Activated CD4-positive, alpha-beta T cell treated with anti-CD3 and anti-CD28 coated beads, Interleukin-2, amount 50 U/mL, for 1 hour (primary cell): ENCODE results near the gene ATP2A1.

ENCODE experiments used
- DNase-seq: peaks from one replicate; pipeline ENCODE4 v3.0.0-alpha.2; 2020

Gene ATP2A1

DNA sequence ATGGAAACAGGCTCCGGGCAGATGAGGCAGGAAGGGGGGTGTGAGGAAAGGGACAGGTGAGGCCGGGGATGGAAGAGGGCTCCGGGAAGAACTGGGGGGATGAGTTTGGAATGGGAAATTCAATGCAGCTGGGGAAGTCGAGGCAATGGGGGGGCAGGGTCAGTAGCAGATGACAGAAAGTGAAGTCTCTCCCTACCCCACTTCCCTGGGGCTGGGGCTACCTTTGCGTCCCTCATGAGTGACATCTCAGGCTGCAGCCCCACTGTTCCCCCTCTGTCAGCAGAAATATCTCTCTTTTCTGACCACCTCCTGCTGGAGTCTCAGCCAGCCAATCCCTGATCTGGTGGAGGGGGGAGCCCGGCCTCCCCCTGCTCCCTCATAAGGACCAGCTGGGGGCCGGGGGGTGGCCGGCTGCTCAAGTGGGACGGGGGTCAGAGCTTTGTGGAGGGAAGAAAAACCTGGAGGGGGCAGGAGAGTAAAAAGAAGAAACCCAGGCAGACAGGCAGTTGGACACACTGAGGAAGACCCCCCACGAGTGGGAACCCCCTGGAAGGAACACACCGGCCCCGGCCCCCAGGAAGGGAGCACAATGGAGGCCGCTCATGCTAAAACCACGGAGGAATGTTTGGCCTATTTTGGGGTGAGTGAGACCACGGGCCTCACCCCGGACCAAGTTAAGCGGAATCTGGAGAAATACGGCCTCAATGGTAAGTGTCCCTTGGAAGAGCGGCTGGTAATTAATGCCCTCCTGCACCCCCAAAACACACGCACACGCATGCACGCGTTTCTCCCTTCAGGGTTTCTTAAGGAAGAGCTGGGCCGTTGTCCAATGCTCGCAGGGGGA lies at the start of gene ATP2A1:
TSS of gene ATP2A1 (plus strand) at position 406 of the 844 bp plus-strand sequence. CDS start at position 590, 184 bp downstream.
- no peak for DNase-seq

DNA sequence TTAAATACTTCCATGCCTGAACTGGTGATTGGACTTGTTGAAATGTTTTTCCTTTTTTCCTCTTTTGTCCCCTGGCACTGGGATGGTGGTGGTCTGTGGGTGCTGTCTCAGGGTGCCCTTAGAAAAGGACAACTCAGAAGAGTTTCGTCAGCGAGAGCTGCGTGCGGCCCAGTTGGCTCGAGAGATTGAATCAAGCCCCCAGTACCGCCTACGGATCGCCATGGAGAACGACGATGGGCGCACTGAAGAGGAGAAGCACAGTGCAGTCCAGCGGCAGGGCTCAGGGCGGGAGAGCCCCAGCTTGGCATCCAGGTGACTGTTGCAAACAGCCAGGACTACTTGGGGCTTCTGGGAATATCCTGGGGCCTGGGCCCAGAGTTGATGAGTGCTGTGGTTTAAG lies 48.5 kb upstream of the ATP2A1 start:
- DNase-seq, result no peak

DNA sequence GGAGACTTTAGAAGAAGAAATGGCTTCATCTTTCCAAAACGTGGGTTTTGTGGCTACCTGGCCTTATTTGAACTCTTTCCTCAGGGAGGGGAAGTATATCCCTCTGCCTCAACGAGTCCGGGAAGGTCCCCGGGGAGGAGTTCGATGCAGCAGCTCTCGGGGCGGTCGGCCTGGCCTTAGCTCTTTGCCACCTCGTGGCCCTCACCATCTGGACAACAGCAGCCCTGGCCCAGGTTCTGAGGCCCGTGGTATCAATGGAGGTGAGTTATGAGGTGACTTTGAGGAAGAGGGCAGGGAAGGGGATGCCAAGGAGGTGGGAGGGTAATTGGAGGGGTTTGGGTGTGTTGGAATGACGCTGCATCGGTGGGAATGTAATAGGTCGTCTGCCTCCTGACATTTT lies 47.8 kb upstream of the ATP2A1 start:
- DNase-seq, result no peak

DNA sequence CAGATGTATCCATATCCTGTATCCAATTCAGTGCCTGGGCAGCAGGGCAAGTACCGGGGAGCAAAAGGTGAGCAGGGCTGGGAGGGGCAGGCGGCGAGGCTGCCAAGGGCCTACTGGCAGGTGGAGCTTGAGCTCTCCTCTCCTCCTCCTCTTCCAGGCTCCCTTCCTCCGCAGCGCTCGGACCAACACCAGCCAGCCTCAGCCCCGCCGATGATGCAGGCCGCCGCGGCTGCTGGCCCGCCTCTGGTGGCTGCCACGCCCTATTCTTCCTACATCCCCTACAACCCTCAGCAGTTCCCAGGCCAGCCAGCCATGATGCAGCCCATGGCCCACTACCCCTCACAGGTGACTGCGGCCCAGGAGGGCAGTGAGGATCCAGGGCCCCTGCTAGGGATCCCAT lies 43.9 kb upstream of the ATP2A1 start:
- DNase-seq, result no peak

DNA sequence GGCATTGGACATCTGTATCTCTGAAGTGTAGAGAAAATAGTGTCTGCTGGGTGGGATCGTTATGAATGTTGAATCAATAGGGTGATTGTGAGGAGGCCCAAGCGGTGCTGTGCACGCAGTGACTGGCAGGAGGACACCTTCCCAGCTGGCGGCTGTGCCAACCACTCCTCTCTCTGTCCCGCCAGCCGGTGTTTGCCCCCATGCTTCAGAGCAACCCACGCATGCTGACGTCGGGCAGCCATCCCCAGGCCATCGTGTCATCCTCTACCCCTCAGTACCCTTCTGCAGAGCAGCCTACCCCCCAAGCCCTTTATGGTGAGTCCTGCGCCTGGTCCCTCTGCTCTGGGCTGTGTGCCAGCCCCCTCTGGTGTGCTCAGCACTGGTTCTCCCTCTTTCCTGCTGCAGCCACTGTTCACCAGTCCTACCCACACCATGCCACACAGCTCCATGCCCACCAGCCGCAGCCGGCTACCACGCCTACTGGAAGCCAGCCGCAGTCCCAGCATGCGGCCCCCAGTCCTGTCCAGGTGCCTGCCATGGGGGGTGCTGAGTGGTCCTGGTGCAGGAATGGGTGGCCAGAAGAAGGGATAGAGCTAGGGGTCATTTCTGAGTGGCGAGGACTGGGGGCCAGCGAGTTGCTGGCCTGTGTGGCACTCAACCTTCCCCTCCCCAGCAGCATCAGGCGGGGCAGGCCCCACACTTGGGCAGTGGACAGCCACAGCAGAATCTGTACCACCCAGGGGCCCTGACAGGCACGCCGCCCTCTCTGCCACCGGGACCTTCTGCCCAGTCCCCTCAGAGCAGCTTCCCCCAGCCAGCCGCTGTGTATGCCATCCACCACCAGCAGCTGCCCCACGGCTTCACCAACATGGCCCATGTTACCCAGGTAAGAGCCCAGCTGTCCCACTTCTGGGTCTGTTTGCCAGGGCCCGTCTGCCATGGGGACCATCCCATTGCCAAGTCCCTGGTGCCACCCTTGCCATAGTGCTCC lies 43.1 kb upstream of the ATP2A1 start:
- no peak for DNase-seq

DNA sequence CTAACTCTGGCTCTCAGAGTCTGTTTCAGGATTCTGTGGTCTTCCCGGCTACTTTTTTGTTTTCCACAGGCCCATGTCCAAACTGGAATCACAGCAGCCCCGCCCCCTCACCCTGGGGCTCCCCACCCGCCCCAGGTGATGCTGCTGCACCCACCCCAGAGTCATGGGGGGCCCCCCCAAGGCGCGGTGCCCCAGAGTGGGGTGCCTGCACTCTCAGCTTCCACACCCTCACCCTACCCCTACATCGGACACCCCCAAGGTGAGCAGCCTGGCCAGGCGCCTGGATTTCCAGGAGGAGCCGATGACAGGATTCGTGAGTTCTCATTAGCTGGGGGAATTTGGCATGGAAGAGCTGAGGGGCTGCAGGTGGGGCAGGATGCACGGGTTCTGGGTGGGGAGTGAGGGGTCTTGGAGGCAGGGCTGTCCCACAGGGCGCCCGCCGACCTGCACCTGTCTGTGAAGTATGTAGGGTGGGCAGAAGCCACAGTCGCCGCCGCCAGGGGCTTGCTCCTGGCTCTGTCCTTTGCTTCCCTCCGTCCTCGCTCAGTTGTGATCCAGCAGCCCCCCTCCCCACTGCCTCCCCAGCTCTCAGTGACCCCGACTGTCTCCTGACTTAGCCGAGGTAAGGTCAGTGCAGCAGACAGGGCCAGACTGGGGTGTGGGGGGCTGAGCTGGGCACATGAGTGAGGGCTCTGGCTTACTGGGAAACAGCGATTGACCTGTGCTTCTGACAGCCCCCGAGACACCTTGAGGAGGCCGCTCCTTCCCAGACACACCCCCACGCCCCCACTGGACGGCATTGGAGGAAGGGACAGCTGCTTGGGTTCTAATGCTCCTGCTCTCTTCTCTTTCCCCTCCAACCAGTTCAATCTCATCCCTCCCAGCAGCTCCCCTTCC lies 42.2 kb upstream of the ATP2A1 start:
- no peak for DNase-seq

DNA sequence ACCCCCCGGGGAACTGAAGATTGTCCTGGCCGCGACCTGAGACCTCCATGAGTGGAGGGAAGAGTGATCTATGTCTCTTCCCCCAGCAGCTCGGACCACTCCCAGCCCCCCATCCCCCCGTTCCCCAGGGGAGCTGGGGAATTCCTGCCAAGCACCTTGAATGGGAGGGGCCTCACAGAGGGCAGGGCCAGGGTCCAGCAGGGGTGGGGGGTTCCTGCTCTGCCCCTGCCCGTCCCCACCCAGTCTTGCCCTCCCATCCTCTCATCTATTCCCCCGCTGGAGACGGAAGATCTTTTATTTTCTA lies 41.6 kb upstream of the ATP2A1 start:
- DNase-seq, result no peak

- DNase-seq, result no peak
These were observed 40.4 kb upstream of the ATP2A1 start for GRCh38 chr16:28837672-28838557.

DNA sequence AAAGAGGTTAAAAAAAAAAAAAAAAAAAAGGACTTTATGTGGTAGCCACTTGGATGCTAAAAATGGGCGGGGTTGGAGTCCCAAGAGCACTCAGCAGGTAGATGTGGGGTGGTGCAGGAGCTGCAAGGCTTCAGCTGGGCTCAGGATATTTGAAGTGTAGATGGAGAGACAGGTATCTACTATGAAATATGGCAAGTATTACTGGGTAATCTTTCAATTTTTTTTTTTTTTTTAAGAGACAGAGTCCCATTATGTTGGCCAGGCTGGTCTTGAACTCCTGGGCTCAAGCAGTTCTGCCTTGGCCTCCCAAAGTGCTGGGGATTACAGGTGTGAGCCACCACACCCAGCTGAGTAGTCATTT lies 39.8 kb upstream of the ATP2A1 start:
- DNase-seq, result no peak

- no peak for DNase-seq
These were observed 39.2 kb upstream of the ATP2A1 start for GRCh38 chr16:28839004-28839639.

DNA sequence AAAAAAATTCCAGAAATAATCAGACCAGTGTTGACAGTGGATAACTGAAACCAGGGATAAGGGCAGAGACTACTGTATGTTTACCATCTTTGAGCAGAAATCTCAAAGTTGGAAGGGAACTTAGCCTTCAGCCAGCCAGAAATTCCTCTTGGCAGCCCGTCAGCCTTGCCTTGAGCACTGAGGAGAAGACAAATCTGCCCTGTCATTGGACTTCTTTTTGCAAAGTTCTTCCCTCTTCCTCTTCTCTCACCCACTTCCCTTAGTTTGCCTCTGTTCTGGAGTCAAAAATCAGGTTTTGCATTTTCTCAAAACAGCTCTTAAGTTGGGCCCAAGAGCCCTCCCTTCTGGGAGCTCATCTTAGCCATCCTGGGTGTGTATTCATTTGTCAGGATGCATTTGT lies 38.4 kb upstream of the ATP2A1 start:
- no peak for DNase-seq

- no peak for DNase-seq
These were observed 35.6 kb upstream of the ATP2A1 start for GRCh38 chr16:28842696-28843095.

DNA sequence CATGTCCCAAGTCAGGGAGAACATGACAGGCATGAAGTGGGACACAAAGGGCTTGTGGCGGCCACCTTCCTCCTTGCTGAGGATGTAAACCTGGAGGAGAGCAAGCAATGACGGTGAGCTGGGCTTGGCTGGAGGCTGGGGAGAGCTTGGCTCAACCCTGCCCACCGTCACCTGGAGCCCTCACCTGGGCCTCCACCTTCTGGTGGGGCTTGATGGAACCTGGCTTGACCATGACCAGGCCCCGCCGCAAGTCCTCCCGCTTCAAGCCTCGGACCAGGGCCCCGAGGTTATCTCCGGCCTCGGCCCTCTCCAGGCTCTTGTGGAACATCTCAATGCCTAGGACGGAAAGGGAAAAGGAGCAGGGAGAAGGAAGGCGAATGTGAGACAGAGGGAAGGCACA lies 34.5 kb upstream of the ATP2A1 start:
- DNase-seq, result no peak

DNA sequence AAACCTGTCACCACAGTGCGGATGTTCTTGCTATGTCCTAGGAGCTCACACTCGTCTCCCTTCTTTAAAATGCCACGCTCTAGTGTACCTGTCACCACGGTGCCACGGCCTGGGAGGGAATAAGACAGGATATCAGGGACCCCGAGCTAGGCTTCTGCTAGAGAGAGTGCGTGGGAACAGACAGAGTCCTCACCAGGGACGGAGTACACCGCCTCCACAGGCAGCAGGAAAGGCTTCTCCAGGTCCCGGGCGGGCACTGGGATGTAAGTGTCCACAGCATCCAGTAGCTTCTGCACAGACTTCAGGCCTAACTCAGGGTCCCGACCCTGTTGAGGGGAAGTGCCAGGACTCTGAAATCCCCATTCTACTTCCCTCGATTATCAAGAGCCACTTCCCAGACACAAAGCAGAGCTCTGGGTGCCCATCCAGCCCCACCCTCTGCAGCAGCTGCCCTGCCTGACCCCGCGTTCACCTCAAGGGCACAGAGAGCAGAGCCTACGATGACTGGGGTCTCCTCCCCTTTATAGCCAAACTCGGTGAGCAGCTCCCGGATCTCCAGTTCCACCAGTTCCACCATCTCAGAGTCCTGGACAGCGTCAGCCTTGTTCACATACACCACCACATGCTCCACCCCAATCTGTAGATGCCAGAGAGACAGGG lies 33.9 kb upstream of the ATP2A1 start:
- no peak for DNase-seq

- no peak for DNase-seq
These were observed 33.0 kb upstream of the ATP2A1 start for GRCh38 chr16:28845293-28845692.

- no peak for DNase-seq
These were observed 32.6 kb upstream of the ATP2A1 start for GRCh38 chr16:28845761-28846079.

GRCh38 chr16:28846080-28846932 lies 32.0 kb upstream of the ATP2A1 start, which contains the start of gene TUFM:
Gene TUFM, minus strand, starts transcription at chr16:28846348. Its CDS starts 79 bp downstream, at chr16:28846269.
- DNase-seq, result peak; percentile 97

- no peak for DNase-seq
These were observed 31.4 kb upstream of the ATP2A1 start for GRCh38 chr16:28846933-28847273.

- no peak for DNase-seq
These were observed 19.9 kb upstream of the ATP2A1 start for GRCh38 chr16:28858421-28858820.

DNA sequence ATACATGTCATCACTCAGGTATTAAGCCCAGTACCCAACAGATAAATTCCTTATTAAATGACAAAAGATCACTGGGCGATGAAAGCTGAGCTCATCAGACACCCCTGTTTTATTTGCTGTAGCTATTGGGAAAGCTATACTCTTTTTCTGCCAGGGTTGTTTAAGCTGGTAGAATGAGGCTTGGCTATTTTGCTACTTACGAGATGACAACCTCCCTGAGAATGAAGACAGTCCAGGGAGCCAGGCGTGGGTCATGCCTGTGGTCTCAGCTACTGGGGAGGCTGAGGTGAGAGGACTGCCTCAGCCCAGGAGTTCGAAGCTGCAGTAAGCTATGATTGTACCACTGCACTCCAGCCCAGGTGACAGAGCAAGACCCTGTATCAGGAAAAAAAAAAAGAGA lies 19.0 kb upstream of the ATP2A1 start:
- no peak for DNase-seq
